ENCODE results near the gene FSD1.

Gene FSD1

DNA sequence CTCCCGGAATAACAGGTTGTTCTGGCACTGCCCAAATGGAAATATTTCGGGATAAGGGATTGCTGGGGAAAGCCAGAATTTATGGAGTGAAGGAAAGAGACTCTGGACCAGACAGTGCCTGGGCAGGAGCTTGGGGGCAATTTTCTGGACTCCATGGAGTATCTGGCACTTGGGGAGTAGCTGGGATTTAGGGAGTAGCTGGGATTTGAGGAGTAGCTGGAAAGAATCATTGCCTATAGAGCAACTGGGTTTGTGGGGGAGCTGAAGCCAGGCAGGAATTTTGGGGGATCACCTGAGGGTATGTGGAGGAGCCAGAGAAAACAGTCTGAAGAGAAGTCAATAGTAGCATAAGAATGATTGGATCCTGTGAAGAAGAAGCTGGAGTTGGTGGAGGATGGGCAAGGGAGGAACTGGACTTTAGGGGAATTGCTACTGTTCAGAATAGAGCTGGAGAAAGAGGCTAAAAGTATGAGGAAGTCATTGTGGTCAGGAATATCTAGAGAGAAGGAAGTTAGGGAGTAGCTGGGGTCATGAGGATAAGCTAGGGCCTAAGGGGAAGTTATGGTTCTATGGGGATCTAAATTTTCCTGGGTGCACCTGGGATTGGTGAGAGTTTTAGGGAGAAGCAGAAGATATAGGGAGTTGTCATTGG, 14.8 kb downstream of the FSD1 start:
- Histone ChIP-seq H3K9me3 (ENCODE audit: insufficient read depth, low read length, severe bottlenecking) (no peaks in the 10 kb centered on the region), H3K4me2 (ENCODE audit: insufficient read depth, low read length) (no peak overlapping the region), H3K9ac (ENCODE audit: low read depth, low read length) (no peak overlapping the region), H4K20me1 (ENCODE audit: insufficient read depth, low read length) (no peaks in the 10 kb centered on the region), H3K36me3 (ENCODE audit: insufficient read depth, low read length) (no peaks in the 10 kb centered on the region), H2AFZ (ENCODE audit: low read depth, low read length) (no peak overlapping the region), H3K27me3 (ENCODE audit: insufficient read depth, low read length, poor library complexity) (no peaks in the 10 kb centered on the region), H3K4me1 (ENCODE audit: insufficient read depth, low read length) (no peaks in the 10 kb centered on the region), H3K4me3 (ENCODE audit: low read depth in 1 of 2, low read length in 2 of 2) (no peak overlapping the region), H3K27ac (ENCODE audit: low read length) (no peak overlapping the region), H3K79me2 (ENCODE audit: insufficient read depth, low read length) (no peaks in the 10 kb centered on the region)
- no peak for DNase-seq
- no peak for ATAC-seq (ENCODE audit: insufficient read depth, low read depth)
- TF ChIP-seq, protein P1, sequence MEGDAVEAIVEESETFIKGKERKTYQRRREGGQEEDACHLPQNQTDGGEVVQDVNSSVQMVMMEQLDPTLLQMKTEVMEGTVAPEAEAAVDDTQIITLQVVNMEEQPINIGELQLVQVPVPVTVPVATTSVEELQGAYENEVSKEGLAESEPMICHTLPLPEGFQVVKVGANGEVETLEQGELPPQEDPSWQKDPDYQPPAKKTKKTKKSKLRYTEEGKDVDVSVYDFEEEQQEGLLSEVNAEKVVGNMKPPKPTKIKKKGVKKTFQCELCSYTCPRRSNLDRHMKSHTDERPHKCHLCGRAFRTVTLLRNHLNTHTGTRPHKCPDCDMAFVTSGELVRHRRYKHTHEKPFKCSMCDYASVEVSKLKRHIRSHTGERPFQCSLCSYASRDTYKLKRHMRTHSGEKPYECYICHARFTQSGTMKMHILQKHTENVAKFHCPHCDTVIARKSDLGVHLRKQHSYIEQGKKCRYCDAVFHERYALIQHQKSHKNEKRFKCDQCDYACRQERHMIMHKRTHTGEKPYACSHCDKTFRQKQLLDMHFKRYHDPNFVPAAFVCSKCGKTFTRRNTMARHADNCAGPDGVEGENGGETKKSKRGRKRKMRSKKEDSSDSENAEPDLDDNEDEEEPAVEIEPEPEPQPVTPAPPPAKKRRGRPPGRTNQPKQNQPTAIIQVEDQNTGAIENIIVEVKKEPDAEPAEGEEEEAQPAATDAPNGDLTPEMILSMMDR (IDR thresholded peaks at IDR 0.05; ENCODE audit: borderline replicate concordance, extremely low read depth, low read length, poor library complexity, severe bottlenecking), result no peak
- no peak for TF ChIP-seq EZH2 (IDR thresholded peaks at IDR 0.05; ENCODE audit: borderline replicate concordance, low read depth, low read length, severe bottlenecking)

DNA sequence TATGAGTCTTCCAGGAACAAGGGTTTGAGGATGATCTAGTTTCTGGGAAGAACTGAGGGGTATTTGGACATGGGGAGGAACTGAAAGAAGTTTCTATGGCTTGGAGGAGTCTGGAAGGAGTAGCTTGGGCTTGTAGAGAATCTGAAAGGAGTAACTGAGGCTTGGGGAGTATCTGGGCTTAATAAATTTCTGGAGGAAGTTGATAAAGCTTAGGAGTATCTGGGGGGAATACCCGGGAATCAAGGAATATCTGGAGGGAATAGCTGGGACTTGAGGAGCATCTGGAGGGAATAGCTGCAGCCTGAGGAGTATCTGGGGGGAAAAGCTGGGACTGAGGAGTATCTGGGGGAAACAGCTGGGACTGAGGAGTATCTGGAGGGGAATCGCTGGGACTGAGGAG, 16.0 kb downstream of the FSD1 start:
- no peak for DNase-seq
- no peaks in the 10 kb centered on the region for H3K4me1 ChIP-seq (ENCODE audit: insufficient read depth, low read length)
- H3K79me2 ChIP-seq (ENCODE audit: insufficient read depth, low read length), result no peaks in the 10 kb centered on the region
- H4K20me1 ChIP-seq (ENCODE audit: insufficient read depth, low read length), result no peaks in the 10 kb centered on the region
- H3K36me3 ChIP-seq (ENCODE audit: insufficient read depth, low read length), result no peaks in the 10 kb centered on the region
- no peak overlapping the region for H3K9ac ChIP-seq (ENCODE audit: low read depth, low read length)
- no peak for ATAC-seq (ENCODE audit: insufficient read depth, low read depth)
- H3K27ac ChIP-seq (ENCODE audit: low read length), result no peak overlapping the region
- no peak overlapping the region for H3K4me2 ChIP-seq (ENCODE audit: insufficient read depth, low read length)
- H3K27me3 ChIP-seq (ENCODE audit: insufficient read depth, low read length, poor library complexity), result no peaks in the 10 kb centered on the region
- no peak overlapping the region for H2AFZ ChIP-seq (ENCODE audit: low read depth, low read length)
- no peaks in the 10 kb centered on the region for H3K9me3 ChIP-seq (ENCODE audit: insufficient read depth, low read length, severe bottlenecking)
- no peak overlapping the region for H3K4me3 ChIP-seq (ENCODE audit: low read depth in 1 of 2, low read length in 2 of 2)
- no peak for TF ChIP-seq EZH2 (IDR thresholded peaks at IDR 0.05; ENCODE audit: borderline replicate concordance, low read depth, low read length, severe bottlenecking)
- TF ChIP-seq, protein P1 (IDR thresholded peaks at IDR 0.05; ENCODE audit: borderline replicate concordance, extremely low read depth, low read length, poor library complexity, severe bottlenecking), result no peak

DNA sequence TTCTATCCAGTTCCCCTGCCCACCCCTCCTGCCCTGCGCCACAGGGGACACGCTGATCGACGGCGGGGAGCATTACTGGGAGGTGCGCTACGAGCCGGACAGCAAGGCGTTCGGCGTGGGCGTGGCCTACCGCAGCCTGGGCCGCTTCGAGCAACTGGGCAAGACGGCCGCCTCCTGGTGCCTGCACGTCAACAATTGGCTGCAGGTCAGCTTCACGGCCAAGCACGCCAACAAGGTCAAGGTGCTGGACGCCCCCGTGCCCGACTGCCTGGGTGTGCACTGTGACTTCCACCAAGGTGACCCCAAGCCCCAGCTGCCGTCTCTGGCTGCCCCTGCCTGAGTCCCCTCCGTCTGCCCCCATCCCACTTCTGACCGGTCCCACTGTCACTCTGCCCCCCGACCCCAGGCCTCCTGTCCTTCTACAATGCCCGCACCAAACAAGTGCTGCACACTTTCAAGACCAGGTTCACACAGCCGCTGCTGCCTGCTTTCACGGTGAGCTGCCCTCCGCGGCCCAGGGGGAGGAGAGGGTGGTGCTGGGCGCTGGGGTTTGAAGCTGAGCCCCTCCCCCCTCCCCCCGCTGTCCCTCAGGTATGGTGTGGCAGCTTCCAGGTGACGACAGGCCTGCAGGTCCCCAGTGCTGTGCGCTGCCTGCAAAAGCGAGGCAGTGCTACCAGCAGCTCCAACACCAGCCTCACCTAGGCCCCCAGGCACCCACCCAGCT, 18.7 kb downstream of the FSD1 start:
- TF ChIP-seq, protein P1 (IDR thresholded peaks at IDR 0.05; ENCODE audit: borderline replicate concordance, extremely low read depth, low read length, poor library complexity, severe bottlenecking), result no peak
- TF ChIP-seq EZH2 (IDR thresholded peaks at IDR 0.05; ENCODE audit: borderline replicate concordance, low read depth, low read length, severe bottlenecking), result no peak
- no peaks in the 10 kb centered on the region for H4K20me1 ChIP-seq (ENCODE audit: insufficient read depth, low read length)
- no peak for ATAC-seq (ENCODE audit: insufficient read depth, low read depth)

More for the DNA sequence above, 18.7 kb downstream of the FSD1 start:
- Histone ChIP-seq H3K9me3 (ENCODE audit: insufficient read depth, low read length, severe bottlenecking) (no peaks in the 10 kb centered on the region), H3K4me3 (ENCODE audit: low read depth in 1 of 2, low read length in 2 of 2) (no peak overlapping the region), H3K9ac (ENCODE audit: low read depth, low read length) (no peak overlapping the region), H3K36me3 (ENCODE audit: insufficient read depth, low read length) (no peaks in the 10 kb centered on the region), H3K4me2 (ENCODE audit: insufficient read depth, low read length) (no peak overlapping the region), H3K27ac (ENCODE audit: low read length) (no peak overlapping the region), H2AFZ (ENCODE audit: low read depth, low read length) (no peak overlapping the region), H3K79me2 (ENCODE audit: insufficient read depth, low read length) (no peaks in the 10 kb centered on the region), H3K27me3 (ENCODE audit: insufficient read depth, low read length, poor library complexity) (no peaks in the 10 kb centered on the region), H3K4me1 (ENCODE audit: insufficient read depth, low read length) (no peaks in the 10 kb centered on the region)
- no peak for DNase-seq
